ENCODE data around the gene RPS19. TPM values are rescaled to one million over a fixed set of nuclear protein-coding genes. Genes with fewer than 3 reads are reported as not detected.
A peak's percentile ranks its signal among the peaks of the same experiment; 100 is the strongest.

The RPS19 gene
- total and polyA plus RNA-seq, 9 donors, result 2,442 to 4,411 (median 2,569) TPM

- WGBS (ENCODE audit: insufficient coverage), result 64% methylated on average over 8 of the region's 13 CpGs
- peaks cover 19% of the 10 kb centered on the region for H3K36me3 ChIP-seq (ENCODE audit: control insufficient read depth, insufficient read depth, low read length)
- H3K4me3 ChIP-seq (ENCODE audit: low read length), result peak overlapping the region; percentile 3
- H3K4me1 ChIP-seq (ENCODE audit: control insufficient read depth, insufficient read depth, low read length), result peaks cover 29% of the 10 kb centered on the region
- no peak for DNase-seq
- H3K27me3 ChIP-seq (ENCODE audit: control insufficient read depth, insufficient read depth, low read length), result no peaks in the 10 kb centered on the region
- H3K27ac ChIP-seq (ENCODE audit: low read length), result no peak overlapping the region
- H3K9me3 ChIP-seq (replicated peaks; ENCODE audit: control insufficient read depth, low read depth, low read length), result no peaks in the 10 kb centered on the region
Measured at GRCh38 chr19:41886761-41887710, 27.0 kb downstream of the RPS19 start.

- H3K27ac ChIP-seq (ENCODE audit: low read length), result no peak overlapping the region
Measured at GRCh38 chr19:41887711-41888382, 27.8 kb downstream of the RPS19 start.

DNA sequence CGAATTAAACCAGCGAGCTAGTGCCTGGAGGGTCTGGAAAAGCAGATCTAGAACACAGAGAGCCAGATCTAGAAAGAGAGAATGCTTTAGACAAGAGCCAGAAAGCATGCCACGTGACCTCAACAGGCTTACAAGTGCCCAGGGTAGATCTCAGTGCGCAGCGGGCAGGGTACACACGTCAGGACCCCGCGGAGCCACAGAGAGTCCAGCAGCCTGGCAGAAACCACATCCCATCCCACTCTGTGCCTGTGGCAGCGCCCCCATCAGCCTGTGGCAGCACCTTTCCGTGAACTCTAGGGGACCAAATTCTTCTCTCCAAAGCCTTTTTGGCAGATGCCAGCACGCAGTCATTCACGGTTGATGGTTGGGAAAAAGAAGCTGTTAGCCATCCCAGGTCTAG, 28.9 kb downstream of the RPS19 start:
- WGBS (ENCODE audit: insufficient coverage), result 87% methylated on average over 10 of the region's 12 CpGs
- DNase-seq, result no peak
- peaks cover 20% of the 10 kb centered on the region for H3K4me1 ChIP-seq (ENCODE audit: control insufficient read depth, insufficient read depth, low read length)
- H3K27ac ChIP-seq (ENCODE audit: low read length), result no peak overlapping the region
- no peak overlapping the region for H3K4me3 ChIP-seq (ENCODE audit: low read length)
- peaks cover 30% of the 10 kb centered on the region for H3K36me3 ChIP-seq (ENCODE audit: control insufficient read depth, insufficient read depth, low read length)
- H3K27me3 ChIP-seq (ENCODE audit: control insufficient read depth, insufficient read depth, low read length), result no peaks in the 10 kb centered on the region
- no peaks in the 10 kb centered on the region for H3K9me3 ChIP-seq (replicated peaks; ENCODE audit: control insufficient read depth, low read depth, low read length)

More at GRCh38 chr19:41887711-41888382, 27.8 kb downstream of the RPS19 start:
- peaks cover 26% of the 10 kb centered on the region for H3K4me1 ChIP-seq (ENCODE audit: control insufficient read depth, insufficient read depth, low read length)
- no peaks in the 10 kb centered on the region for H3K27me3 ChIP-seq (ENCODE audit: control insufficient read depth, insufficient read depth, low read length)
- no peaks in the 10 kb centered on the region for H3K9me3 ChIP-seq (replicated peaks; ENCODE audit: control insufficient read depth, low read depth, low read length)
- no peak for DNase-seq
- WGBS (ENCODE audit: insufficient coverage), result 14% methylated on average over 1 of the region's 17 CpGs
- peaks cover 27% of the 10 kb centered on the region for H3K36me3 ChIP-seq (ENCODE audit: control insufficient read depth, insufficient read depth, low read length)
- no peak overlapping the region for H3K4me3 ChIP-seq (ENCODE audit: low read length)

- H3K4me3 ChIP-seq (ENCODE audit: low read length), result no peak overlapping the region
Measured at GRCh38 chr19:41889896-41890295, 29.8 kb downstream of the RPS19 start.

DNA sequence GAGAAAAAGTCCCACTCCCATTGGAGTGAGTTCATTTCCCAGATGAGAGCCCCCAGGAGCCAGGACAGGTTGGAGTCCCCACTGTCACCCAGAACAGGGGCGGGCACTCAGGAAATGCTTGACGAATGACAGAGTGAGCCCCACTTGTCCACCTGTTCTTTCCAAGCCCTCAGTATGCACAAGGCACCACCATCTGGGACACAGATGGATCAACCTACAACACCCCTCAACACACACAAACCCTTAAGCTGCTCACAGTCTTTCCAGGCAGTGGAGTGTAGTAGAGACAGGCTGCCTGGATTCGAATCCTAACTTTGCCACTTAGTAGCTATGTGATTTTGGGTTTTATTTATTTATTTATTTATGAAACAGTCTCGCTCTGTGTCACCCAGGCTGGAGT, 30.9 kb downstream of the RPS19 start:
- no peak overlapping the region for H3K4me3 ChIP-seq (ENCODE audit: low read length)
- H3K4me1 ChIP-seq (ENCODE audit: control insufficient read depth, insufficient read depth, low read length), result peaks cover 12% of the 10 kb centered on the region
- 59% methylated on average over 2 of the region's 4 CpGs for WGBS (ENCODE audit: insufficient coverage)
- H3K27me3 ChIP-seq (ENCODE audit: control insufficient read depth, insufficient read depth, low read length), result no peaks in the 10 kb centered on the region
- H3K9me3 ChIP-seq (replicated peaks; ENCODE audit: control insufficient read depth, low read depth, low read length), result no peaks in the 10 kb centered on the region
- H3K27ac ChIP-seq (ENCODE audit: low read length), result no peak overlapping the region
- DNase-seq, result no peak
- H3K36me3 ChIP-seq (ENCODE audit: control insufficient read depth, insufficient read depth, low read length), result peaks cover 48% of the 10 kb centered on the region

More at GRCh38 chr19:41889896-41890295, 29.8 kb downstream of the RPS19 start:
- DNase-seq, result no peak
- Histone ChIP-seq H3K9me3 (replicated peaks; ENCODE audit: control insufficient read depth, low read depth, low read length) (no peaks in the 10 kb centered on the region), H3K36me3 (ENCODE audit: control insufficient read depth, insufficient read depth, low read length) (peaks cover 39% of the 10 kb centered on the region), H3K4me1 (ENCODE audit: control insufficient read depth, insufficient read depth, low read length) (peaks cover 15% of the 10 kb centered on the region), H3K27me3 (ENCODE audit: control insufficient read depth, insufficient read depth, low read length) (no peaks in the 10 kb centered on the region), H3K27ac (ENCODE audit: low read length) (no peak overlapping the region)
- WGBS (ENCODE audit: insufficient coverage), result 97% methylated on average over 6 of the region's 8 CpGs

GRCh38 chr19:41892173-41892902, 32.3 kb downstream of the RPS19 start:
- Histone ChIP-seq H3K4me1 (ENCODE audit: control insufficient read depth, insufficient read depth, low read length) (peaks cover 5% of the 10 kb centered on the region), H3K27ac (ENCODE audit: low read length) (no peak overlapping the region), H3K27me3 (ENCODE audit: control insufficient read depth, insufficient read depth, low read length) (no peaks in the 10 kb centered on the region), H3K36me3 (ENCODE audit: control insufficient read depth, insufficient read depth, low read length) (peaks cover 50% of the 10 kb centered on the region), H3K9me3 (replicated peaks; ENCODE audit: control insufficient read depth, low read depth, low read length) (no peaks in the 10 kb centered on the region), H3K4me3 (ENCODE audit: low read length) (no peak overlapping the region)
- no peak for DNase-seq
- 84% methylated on average over 21 of the region's 34 CpGs for WGBS (ENCODE audit: insufficient coverage)

DNA sequence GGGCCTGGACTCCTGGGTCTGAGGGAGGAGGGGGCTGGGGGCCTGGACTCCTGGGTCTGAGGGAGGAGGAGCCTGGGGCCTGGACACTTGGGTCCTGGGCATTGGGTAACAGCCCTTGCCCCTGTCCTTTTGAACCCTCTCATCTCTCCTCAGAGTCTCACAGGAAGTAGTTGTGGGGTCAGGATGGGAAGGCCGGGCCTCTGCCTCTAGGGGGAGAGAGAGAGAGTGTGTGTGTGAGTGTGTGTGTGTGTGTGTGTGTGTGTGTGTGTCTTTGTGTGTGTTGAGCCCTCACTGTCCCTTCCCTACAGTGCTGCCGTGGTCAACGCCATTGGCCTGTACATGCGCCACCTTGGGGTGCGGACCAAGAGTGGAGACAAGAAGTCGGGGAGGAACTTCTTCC, 33.8 kb downstream of the RPS19 start:
- Histone ChIP-seq H3K4me1 (ENCODE audit: control insufficient read depth, insufficient read depth, low read length) (no peaks in the 10 kb centered on the region), H3K27ac (ENCODE audit: low read length) (no peak overlapping the region), H3K27me3 (ENCODE audit: control insufficient read depth, insufficient read depth, low read length) (no peaks in the 10 kb centered on the region), H3K9me3 (replicated peaks; ENCODE audit: control insufficient read depth, low read depth, low read length) (no peaks in the 10 kb centered on the region), H3K4me3 (ENCODE audit: low read length) (no peak overlapping the region), H3K36me3 (ENCODE audit: control insufficient read depth, insufficient read depth, low read length) (peaks cover 58% of the 10 kb centered on the region)
- DNase-seq, result no peak
- 71% methylated on average over 5 of the region's 6 CpGs for WGBS (ENCODE audit: insufficient coverage)

GRCh38 chr19:41894350-41894749, 34.3 kb downstream of the RPS19 start:
- Histone ChIP-seq H3K4me1 (ENCODE audit: control insufficient read depth, insufficient read depth, low read length) (no peaks in the 10 kb centered on the region), H3K9me3 (replicated peaks; ENCODE audit: control insufficient read depth, low read depth, low read length) (no peaks in the 10 kb centered on the region), H3K4me3 (ENCODE audit: low read length) (no peak overlapping the region), H3K36me3 (ENCODE audit: control insufficient read depth, insufficient read depth, low read length) (peaks cover 57% of the 10 kb centered on the region), H3K27ac (ENCODE audit: low read length) (no peak overlapping the region), H3K27me3 (ENCODE audit: control insufficient read depth, insufficient read depth, low read length) (no peaks in the 10 kb centered on the region)
- 84% methylated on average over 9 of the region's 14 CpGs for WGBS (ENCODE audit: insufficient coverage)
- no peak for DNase-seq

DNA sequence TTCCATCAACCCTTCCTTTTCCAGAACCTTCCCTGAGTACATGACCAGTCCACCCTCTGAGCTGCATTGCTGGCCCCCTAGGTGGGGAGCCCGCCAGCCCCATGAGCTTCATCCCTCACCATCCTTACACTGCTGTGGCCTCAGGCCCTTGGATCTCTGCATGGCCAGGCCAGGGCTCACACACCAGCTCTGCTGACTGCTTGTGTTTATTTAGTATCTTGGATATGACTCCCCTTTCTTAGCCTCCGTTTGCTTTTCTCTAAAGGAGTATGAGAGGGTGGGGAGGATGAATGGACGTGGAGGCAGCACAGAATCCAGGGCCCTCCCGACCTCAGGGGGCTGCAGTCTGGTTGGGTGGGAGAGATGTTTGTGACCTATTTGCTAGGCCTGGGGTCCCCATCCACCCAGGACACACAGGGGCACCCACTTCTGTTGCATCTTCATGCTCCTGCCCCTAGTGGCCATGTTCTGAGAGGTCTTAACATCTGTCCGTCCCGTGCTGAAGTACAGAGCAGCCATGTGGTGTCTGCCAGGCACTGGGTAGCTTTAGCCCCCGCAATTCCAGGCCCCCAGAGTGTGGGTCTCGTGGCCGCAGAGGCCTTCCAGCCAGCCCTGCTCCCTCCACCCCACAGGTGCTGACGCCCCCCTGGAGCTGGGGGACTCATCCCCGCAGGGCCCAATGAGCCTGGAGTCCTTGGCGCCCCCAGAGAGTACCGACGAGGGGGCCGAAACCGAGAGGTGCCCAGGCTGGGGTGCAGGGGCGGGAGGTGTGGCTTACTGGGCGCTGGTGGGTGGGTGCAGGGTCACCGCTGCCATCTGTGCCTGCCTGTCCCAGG, 35.9 kb downstream of the RPS19 start:
- no peaks in the 10 kb centered on the region for H3K9me3 ChIP-seq (replicated peaks; ENCODE audit: control insufficient read depth, low read depth, low read length)
- H3K27ac ChIP-seq (ENCODE audit: low read length), result no peak overlapping the region
- no peak overlapping the region for H3K4me3 ChIP-seq (ENCODE audit: low read length)
- no peak for DNase-seq
- peaks cover 61% of the 10 kb centered on the region for H3K36me3 ChIP-seq (ENCODE audit: control insufficient read depth, insufficient read depth, low read length)
- 72% methylated on average over 10 of the region's 19 CpGs for WGBS (ENCODE audit: insufficient coverage)
- no peaks in the 10 kb centered on the region for H3K27me3 ChIP-seq (ENCODE audit: control insufficient read depth, insufficient read depth, low read length)
- no peaks in the 10 kb centered on the region for H3K4me1 ChIP-seq (ENCODE audit: control insufficient read depth, insufficient read depth, low read length)
